ENCODE results near the gene XYLT1.

XYLT1 gene

GRCh38 chr16:17471719-17472461 is 1.1 kb upstream of the XYLT1 start:
- TF ChIP-seq CTCF (IDR thresholded peaks at IDR 0.05) = no peak
- no peak for DNase-seq
- intact Hi-C loops (cut with DNase I; ENCODE audit: low total_unique reads) = loop anchor here (5.0 kb wide), 1 partner anchor 65 kb away; no protein-coding TSS in a partner anchor
- Histone ChIP-seq H3K27ac (peak overlapping the region; percentile 99 to 100), H3K36me3 (no peaks in the 10 kb centered on the region), H3K4me1 (peaks cover 0 to 46% (median 32%) of the 10 kb centered on the region in 4 donors), H3K4me3 (peak overlapping the region; percentile 69 to 85), H3K9me3 (no peaks in the 10 kb centered on the region), H3K27me3 (no peaks in the 10 kb centered on the region)

GRCh38 chr16:17470182-17470907 is 415 bp downstream of the XYLT1 start:
- peaks cover 0 to 46% (median 33%) of the 10 kb centered on the region in 4 donors for H3K4me1 ChIP-seq
- intact Hi-C loops (cut with DNase I; ENCODE audit: low total_unique reads) = loop anchor here (5.0 kb wide), 1 partner anchor 63 kb away; no protein-coding TSS in a partner anchor
- H3K9me3 ChIP-seq = no peaks in the 10 kb centered on the region
- peak in 1 of 2 donors; percentile 72 for DNase-seq
- H3K27me3 ChIP-seq = no peaks in the 10 kb centered on the region
- no peak for TF ChIP-seq CTCF (IDR thresholded peaks at IDR 0.05)
- peak overlapping the region; percentile 99 to 100 for H3K27ac ChIP-seq
- no peaks in the 10 kb centered on the region for H3K36me3 ChIP-seq
- peak overlapping the region; percentile 69 to 85 for H3K4me3 ChIP-seq

- H3K27me3 ChIP-seq = no peaks in the 10 kb centered on the region
- intact Hi-C loops (cut with DNase I; ENCODE audit: low total_unique reads) = loop anchor here (5.0 kb wide), 1 partner anchor 62 kb away; no protein-coding TSS in a partner anchor
- peaks cover 0 to 46% (median 33%) of the 10 kb centered on the region in 4 donors for H3K4me1 ChIP-seq
- H3K9me3 ChIP-seq = no peaks in the 10 kb centered on the region
- no peaks in the 10 kb centered on the region for H3K36me3 ChIP-seq
- H3K4me3 ChIP-seq = peak overlapping the region; percentile 69 to 85
- H3K27ac ChIP-seq = peak overlapping the region; percentile 99 to 100
- TF ChIP-seq CTCF (IDR thresholded peaks at IDR 0.05) = no peak
- DNase-seq = peak; percentile 40 to 72
Measured at GRCh38 chr16:17469741-17470181, 999 bp downstream of the XYLT1 start.

GRCh38 chr16:17469011-17469740 is 1.6 kb downstream of the XYLT1 start:
- H3K27me3 ChIP-seq = no peaks in the 10 kb centered on the region
- H3K36me3 ChIP-seq = no peaks in the 10 kb centered on the region
- no peaks in the 10 kb centered on the region for H3K9me3 ChIP-seq
- intact Hi-C loops (cut with DNase I; ENCODE audit: low total_unique reads) = no loop called here
- H3K27ac ChIP-seq = peak overlapping the region; percentile 99 to 100
- H3K4me1 ChIP-seq = peaks cover 0 to 43% (median 33%) of the 10 kb centered on the region in 4 donors
- peak overlapping the region; percentile 69 to 85 for H3K4me3 ChIP-seq
- DNase-seq = peak; percentile 38 to 72
- TF ChIP-seq CTCF (IDR thresholded peaks at IDR 0.05) = peak; percentile 4 to 5

- H3K36me3 ChIP-seq = no peaks in the 10 kb centered on the region
- TF ChIP-seq CTCF (IDR thresholded peaks at IDR 0.05) = no peak
- peak overlapping the region; percentile 69 to 85 for H3K4me3 ChIP-seq
- H3K4me1 ChIP-seq = peaks cover 0 to 40% (median 33%) of the 10 kb centered on the region in 4 donors
- H3K27ac ChIP-seq = peak overlapping the region; percentile 99 to 100
- no peaks in the 10 kb centered on the region for H3K9me3 ChIP-seq
- no peaks in the 10 kb centered on the region for H3K27me3 ChIP-seq
- intact Hi-C loops (cut with DNase I; ENCODE audit: low total_unique reads) = no loop called here
- no peak for DNase-seq
Measured at GRCh38 chr16:17468611-17469010, 2.1 kb downstream of the XYLT1 start.

Measured in tibial artery (tissue), 4 donors.